HepG2 (cell line): Measurements from ENCODE around the gene LILRB5. TPM values are rescaled to one million over a fixed set of nuclear protein-coding genes. Genes with fewer than 3 reads are reported as not detected.

Experiments
- ARID4A ChIP-seq: sonication (generic); formaldehyde crosslinking; IDR thresholded peaks from 2 replicates; pipeline ENCODE4 v1.5.0; 2020; ENCODE audit warnings: mild to moderate bottlenecking, missing genetic modification reagents, borderline replicate concordance
- BRD4 ChIP-seq: sonication (generic); formaldehyde crosslinking; IDR thresholded peaks from 2 replicates; pipeline ENCODE4 v1.4.0; 2020; ENCODE audit warnings: missing genetic modification reagents
- HMGXB3 ChIP-seq: sonication (generic); formaldehyde crosslinking; IDR thresholded peaks from 2 replicates; pipeline ENCODE4 v1.4.0; 2020; ENCODE audit warnings: missing genetic modification reagents, borderline replicate concordance
- KAT8 ChIP-seq: IDR thresholded peaks from 2 replicates; pipeline ENCODE4 v1.6.1; 2016; ENCODE audit warnings: missing genetic modification reagents, missing compliant biosample characterization
- RFX1 ChIP-seq: fragments of 450-650 bp; IDR thresholded peaks from 2 replicates; pipeline ENCODE4 v1.6.1; 2017
- SAP130 ChIP-seq: IDR thresholded peaks from 2 replicates; pipeline ENCODE4 v1.6.1; 2016; ENCODE audit warnings: low read depth
- SIX4 ChIP-seq: sonication (generic); formaldehyde crosslinking; IDR thresholded peaks from 2 replicates; pipeline ENCODE4 v1.4.0; 2020; ENCODE audit warnings: missing genetic modification reagents
- SKIL ChIP-seq: sonication (generic); formaldehyde crosslinking; IDR thresholded peaks from 2 replicates; pipeline ENCODE4 v1.8.0; 2022; ENCODE audit warnings: missing genetic modification reagents, mild to moderate bottlenecking, moderate library complexity, borderline replicate concordance
- SYNCRIP ChIP-seq: fragments of 200-400 bp; formaldehyde crosslinking; IDR thresholded peaks from 2 replicates; pipeline ENCODE4 v1.6.1; 2018; ENCODE audit warnings: mild to moderate bottlenecking, low read depth, low read length; ENCODE audit not compliant: insufficient read depth
- ZIK1 ChIP-seq: sonication (generic); formaldehyde crosslinking; IDR thresholded peaks from 2 replicates; pipeline ENCODE4 v1.5.0; 2020; ENCODE audit warnings: mild to moderate bottlenecking, low read depth, missing genetic modification reagents, borderline replicate concordance
- ZNF512 ChIP-seq: sonication (generic); formaldehyde crosslinking; IDR thresholded peaks from 2 replicates; pipeline ENCODE4 v1.4.0; 2020; ENCODE audit warnings: mild to moderate bottlenecking, missing genetic modification reagents
- polyA plus RNA-seq, 8 experiments: library from polyadenylated mRNA; depleted of rRNA in 3 of 8; stranded (reverse) in 7 of 8; unstranded in 1 of 8; fragments of >200 nt; fragmentation: Illumina TruSeq in 4 of 8; extraction: Trizol in 4 of 8; gene quantifications; 2 replicates each; pipeline versions ENCODE4 v1.2.1 to v1.2.3, GENCODE V29; 2011 to 2016; ENCODE audit warnings: low read depth in 4 of 8, missing spikeins in 1 of 8, mixed read lengths in 1 of 8; ENCODE audit not compliant: insufficient read depth in 1 of 8
- total RNA-seq, 5 experiments: library from RNA; depleted of rRNA; stranded (reverse); fragments of >200 nt; fragmentation: Illumina TruSeq; extraction: Trizol; gene quantifications; 2 replicates each; pipeline ENCODE4 v1.2.3, GENCODE V29; 2016; ENCODE audit warnings: low read depth in 1 of 5

The LILRB5 gene
- total and polyA plus RNA-seq, 2 of the 13 experiments (the other 11 are each of a cell fraction or from before 2014, with no cell fraction given), result not detected

- TF ChIP-seq HMGXB3 (CRISPR knock-in tag), result peak; percentile 15; the same call in 1 of the 2 replicates
- no peak for TF ChIP-seq RFX1
- 0 out of 2 replicates have a peak, but pooled peaks have one; percentile 28 for TF ChIP-seq SKIL
- TF ChIP-seq SYNCRIP, result no peak
- no peak for TF ChIP-seq BRD4
- 0 out of 2 replicates have a peak, but pooled peaks have one; percentile 25 for TF ChIP-seq KAT8
- no peak for TF ChIP-seq SIX4 (CRISPR knock-in tag)
- TF ChIP-seq ZIK1 (CRISPR knock-in tag), result no peak
- peak; percentile 72 for TF ChIP-seq SAP130
- TF ChIP-seq ZNF512 (CRISPR knock-in tag), result no peak
- TF ChIP-seq ARID4A (CRISPR knock-in tag), result peak; percentile 48; the same call in 1 of the 2 replicates
Measured at GRCh38 chr19:54203151-54203611, 53.9 kb downstream of the LILRB5 start (continued).
